HG03025 (cell line): ENCODE measurements around the gene CD3G.
"Not testable (repeated sequence)": the region's sequence is repeated elsewhere in the genome, so short reads cannot be mapped to it uniquely, and the experiment has no call there.

Source experiments
- ATAC-seq: cut with Tn5 transposase; IDR thresholded peaks from one replicate; pipeline ENCODE4 v1.9.1; 2021; ENCODE audit warnings: mild to moderate bottlenecking, moderate library complexity; ENCODE audit not compliant: unreplicated experiment, low FRiP score

Gene CD3G

DNA sequence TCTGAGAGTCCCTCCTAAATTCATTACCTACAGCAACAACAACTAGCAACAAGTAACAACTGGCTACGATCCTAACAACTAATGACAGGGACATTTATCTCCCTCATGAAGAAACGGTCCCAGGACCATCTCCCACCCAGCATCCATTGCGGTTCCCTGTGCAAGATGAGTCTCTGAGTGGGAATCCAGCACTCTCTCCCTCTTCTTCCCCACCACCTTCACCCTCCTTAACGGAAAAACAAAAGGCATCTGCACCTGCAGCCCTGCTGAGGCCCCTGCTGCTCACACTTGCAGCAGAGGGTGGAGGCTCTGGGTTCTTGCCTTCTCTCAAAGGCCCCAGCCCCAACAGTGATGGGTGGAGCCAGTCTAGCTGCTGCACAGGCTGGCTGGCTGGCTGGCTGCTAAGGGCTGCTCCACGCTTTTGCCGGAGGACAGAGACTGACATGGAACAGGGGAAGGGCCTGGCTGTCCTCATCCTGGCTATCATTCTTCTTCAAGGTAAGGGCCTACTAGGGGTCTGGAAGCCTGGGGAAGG, at the start of gene CD3G:
Gene CD3G, plus strand, starts transcription at position 364 of the 535 bp plus-strand sequence. Its CDS starts 80 bp downstream, at position 444.
- ATAC-seq = no peak

DNA sequence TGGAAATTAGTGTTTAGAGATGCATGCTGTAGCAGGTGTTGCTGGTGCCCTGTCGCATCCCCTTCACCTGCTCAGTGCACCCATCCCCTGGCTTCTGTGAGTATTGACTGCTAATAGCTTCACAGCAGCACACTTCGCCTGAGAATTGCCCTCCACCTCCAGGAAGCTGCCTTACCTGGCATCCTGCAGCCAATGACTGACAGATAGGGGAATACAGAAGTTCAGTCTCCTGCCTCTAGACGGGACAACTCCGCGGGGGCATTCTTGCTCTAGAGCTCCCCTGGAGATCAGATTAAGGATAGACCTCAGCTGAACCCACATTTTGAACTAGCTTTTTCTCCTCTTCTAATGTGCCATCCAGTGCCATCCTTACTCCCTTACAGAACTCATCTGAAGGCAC, 48.9 kb upstream of the CD3G start:
- no peak for ATAC-seq

DNA sequence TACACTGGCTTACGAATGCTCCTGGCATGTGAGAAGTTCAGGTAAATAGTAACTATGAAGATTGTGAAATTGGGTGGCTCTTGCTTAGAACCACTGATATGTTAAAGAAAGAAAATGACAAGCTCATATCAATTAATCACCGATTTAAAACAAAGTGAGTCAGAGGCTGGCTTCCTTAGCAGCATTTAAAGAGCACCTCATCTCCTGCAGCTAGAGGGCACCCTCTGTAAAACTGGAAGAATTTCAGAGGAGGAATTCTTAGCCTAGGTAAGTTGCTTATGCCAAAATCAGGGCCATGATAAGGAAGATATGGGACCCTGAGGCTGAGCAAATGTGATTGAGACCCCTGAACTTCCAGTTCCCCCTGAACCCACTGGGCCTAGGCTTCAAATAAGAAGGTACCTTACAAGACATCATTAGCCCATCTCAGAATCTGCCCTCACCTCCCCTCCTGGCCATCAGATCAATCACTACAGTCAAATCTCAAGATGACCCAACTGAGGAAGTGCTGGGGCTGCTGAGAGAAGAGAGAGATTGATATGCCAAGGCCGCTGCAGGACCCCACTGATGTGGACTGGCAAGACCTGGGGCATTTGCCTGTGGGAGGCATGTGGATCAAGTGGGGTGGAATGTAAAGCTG, 48.2 kb upstream of the CD3G start:
- no peak for ATAC-seq

DNA sequence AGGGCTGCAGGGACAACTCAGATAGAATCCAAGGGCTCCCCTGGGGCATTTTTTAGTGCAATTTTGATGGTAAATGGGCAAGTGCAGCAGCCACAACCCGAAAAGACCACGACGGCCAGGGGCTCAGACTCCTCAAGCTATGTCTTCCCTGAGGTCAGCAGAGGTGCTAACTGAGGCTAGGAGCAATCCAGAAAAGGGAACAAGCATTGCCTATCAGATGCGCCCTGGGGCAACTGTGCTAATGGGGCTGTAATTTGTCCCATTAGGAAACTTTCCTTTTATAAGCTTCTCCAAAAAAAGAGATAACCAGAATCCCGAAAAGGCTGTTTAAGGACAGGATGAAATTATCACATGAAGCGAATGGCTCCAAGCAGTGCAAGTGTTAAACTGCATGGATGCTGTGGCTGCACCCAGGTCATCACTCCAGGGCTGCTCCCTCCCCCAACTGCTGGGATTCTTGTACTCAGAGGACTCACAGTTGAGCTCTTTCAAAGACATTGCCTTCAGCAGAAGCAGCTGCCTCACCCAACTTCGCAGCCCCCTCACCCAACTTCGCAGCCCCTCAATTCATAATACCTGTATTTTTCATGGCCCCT, 42.4 kb upstream of the CD3G start:
- ATAC-seq = no peak

DNA sequence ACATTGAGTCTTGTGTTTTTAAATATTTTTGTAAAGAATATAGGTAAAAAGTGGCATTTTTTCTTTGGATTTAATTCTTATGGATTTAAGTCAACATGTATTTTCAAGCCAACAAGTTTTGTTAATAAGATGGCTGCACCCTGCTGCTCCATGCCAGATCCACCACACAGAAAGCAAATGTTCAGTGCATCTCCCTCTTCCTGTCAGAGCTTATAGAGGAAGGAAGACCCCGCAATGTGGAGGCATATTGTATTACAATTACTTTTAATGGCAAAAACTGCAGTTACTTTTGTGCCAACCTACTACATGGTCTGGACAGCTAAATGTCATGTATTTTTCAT, 39.9 kb upstream of the CD3G start:
- ATAC-seq = no peak

DNA sequence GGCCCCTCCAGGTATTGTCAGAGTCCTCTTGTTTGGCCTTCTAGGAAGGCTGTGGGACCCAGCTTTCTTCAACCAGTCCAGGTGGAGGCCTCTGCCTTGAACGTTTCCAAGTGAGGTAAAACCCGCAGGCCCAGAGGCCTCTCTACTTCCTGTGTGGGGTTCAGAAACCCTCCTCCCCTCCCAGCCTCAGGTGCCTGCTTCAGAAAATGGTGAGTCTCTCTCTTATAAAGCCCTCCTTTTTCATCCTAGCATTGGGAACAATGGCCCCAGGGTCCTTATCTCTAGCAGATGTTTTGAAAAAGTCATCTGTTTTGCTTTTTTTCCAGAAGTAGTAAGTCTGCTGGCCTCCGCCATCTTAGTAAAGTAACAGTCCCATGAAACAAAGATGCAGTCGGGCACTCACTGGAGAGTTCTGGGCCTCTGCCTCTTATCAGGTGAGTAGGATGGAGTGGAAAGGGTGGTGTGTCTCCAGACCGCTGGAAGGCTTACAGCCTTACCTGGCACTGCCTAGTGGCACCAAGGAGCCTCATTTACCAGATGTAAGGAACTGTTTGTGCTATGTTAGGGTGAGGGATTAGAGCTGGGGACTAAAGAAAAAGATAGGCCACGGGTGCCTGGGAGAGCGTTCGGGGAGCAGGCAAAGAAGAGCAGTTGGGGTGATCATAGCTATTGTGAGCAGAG, 39.4 kb upstream of the CD3G start, which contains the start of gene CD3E:
Gene CD3E, plus strand, starts transcription at position 163 of the 681 bp plus-strand sequence. Its CDS starts 223 bp downstream, at position 386.
- no peak for ATAC-seq

DNA sequence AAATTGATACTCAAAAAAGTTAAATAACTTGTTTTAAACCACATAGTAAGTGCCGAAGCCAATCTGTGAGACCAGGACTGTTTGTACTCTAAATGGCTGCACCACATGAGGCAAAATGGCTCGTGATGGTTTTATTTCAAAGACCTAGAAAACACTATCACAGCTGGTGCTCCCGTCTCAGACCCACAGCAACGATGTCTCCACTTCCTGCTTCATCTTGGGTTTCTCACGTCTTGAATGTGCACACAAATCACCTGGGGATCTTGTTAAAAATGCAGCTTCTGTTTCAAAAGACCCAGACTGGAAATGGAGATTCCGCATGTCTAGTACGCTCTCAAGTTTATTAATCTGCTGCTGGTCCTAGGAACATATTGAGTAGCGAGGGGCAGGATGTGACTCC, 38.4 kb upstream of the CD3G start:
- ATAC-seq = no peak

DNA sequence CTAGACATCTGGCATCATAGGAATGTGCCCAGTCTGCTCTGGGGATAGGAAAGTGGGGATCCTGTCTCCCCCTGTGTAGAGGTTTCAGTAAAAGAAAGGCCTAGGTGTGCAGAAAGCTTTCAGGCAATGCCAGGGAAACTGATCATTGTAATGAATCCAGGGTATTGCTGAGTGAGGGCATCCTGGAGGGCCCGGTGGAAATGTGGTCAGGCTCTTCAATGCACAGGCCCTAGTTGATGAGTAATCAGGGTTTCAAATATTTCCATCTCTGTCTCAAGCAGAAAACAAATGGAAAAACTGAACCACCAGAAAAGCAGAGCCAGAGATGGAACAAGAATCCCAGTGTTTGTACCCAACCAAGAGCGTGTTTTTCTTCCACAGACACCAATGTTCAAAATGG, 37.6 kb upstream of the CD3G start:
- ATAC-seq = no peak

DNA sequence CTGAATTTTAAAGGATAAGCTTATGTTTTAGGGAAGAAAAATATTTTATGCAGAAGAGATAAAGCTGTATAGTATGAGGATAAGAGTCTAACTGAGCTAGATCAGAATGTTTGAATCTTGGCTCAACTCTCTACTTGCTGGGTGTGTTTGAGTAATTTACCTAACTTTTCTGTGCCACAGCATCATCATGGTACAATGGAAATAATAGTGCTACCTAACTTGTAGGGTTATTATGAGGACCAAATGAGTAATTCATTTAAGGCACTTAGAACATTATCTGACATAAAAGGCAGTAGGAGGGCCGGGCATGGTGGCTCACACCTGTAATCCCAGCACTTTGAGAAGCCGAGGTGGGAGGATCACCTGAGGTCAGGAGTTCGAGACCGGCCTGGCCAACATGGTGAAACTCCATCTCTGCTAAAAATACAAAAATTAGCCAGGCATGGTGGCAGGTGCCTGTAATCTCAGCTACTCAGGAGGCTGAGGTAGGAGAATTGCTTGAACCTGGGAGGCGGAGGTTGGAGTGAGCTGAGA, 35.1 kb upstream of the CD3G start:
- ATAC-seq = not testable (repeated sequence)

DNA sequence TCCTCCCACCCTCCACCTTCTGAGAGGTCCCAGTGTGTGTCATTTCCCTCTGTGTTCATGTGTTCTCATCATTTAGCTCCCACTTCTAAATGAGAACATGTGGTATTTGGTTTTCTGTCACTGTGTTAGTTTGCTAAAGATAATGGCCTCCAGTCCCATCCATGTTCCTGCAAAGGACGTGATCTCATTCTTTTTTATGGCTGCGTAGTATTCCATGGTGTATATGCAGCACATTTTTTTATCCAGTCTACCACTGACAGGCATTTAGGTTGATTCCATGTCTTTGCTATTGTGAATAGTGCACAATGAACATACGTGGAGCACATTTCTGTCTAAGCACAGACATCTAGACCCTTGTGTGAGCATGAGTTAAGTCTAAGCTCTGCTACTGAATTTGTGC, 33.9 kb upstream of the CD3G start:
- ATAC-seq = no peak

DNA sequence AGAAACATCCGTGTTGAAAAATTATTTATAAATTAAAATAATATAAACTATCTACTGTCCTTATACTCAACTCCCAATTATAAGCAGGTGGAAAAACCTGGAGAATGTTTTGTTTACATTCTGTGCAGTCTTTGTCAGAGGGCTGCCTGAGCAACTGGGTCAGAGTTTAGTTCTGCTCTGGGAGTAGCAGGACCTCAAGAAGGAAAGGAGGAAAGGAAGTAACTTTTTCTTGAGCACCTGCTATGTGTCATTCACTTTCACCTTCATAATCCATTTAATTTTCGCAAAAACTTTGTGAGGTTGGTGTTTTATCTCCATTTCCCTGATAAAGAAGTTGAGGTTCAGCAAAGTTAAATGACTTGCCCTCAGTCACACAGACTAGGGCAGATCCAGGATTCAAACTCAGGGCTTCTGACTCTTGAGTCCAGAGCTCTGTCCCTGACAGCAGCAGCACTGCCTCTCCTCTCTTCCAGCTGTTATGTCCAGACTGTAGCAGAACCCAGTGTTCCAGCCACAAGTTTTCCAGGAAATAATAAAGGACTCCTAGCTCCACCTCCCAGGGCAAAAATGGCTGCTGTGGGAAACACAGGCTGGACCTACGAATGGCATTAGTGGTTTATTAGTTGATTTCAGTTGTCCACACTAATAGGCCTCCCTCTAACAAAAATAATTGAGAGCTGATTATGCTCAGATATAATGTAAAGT, 33.2 kb upstream of the CD3G start:
- no peak for ATAC-seq

DNA sequence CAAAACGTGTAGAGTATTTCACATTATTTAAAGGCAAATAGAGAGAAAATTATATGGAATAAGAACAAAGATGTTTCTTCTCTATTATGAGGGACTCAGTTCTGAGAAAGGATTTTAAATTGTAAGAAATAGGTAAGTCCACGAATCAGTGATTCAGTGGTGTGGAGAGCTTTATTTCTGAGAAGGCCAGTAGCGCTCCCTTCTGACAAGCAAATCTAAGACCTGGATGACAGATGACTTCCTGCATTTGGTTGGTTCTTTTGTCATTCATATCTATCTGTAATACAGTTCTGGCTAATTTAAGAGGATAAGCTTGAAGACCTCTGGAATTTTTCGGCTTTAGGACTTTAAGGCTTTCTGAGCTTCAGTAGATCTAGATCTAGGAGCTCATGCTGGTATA, 32.6 kb upstream of the CD3G start:
- no peak for ATAC-seq

DNA sequence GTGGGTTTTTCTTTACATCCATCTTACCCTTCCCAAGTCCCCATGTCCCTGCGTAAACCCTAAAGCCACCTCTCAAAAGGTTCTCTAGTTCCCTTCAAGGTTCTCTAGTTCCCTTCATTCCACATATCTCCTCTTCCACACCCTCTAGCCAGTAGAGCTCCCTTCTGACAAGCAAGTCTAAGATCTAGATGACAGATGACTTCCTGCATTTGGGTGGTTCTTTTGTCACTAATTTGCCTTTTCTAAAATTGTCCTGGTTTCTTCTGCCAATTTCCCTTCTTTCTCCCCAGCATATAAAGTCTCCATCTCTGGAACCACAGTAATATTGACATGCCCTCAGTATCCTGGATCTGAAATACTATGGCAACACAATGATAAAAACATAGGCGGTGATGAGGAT, 31.8 kb upstream of the CD3G start:
- ATAC-seq = no peak

DNA sequence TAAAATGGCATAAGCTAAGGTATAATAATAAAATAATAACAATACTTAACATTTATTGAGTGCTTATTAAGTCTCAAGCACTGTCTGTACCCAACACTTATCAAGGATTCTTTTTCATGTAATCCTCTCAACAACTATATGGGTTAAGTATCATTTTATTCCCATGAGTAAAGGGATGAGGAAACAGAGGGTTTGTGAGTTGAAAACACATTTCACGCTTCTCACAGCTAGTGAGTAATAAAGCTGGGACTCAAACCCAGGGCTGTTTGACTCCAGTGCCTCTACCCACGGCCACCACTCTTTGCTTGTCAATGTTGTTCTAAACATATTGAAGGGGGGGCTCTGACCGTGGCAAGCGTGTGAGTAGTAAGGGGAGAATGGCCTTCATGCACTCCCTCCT, 30.9 kb upstream of the CD3G start:
- ATAC-seq = no peak

DNA sequence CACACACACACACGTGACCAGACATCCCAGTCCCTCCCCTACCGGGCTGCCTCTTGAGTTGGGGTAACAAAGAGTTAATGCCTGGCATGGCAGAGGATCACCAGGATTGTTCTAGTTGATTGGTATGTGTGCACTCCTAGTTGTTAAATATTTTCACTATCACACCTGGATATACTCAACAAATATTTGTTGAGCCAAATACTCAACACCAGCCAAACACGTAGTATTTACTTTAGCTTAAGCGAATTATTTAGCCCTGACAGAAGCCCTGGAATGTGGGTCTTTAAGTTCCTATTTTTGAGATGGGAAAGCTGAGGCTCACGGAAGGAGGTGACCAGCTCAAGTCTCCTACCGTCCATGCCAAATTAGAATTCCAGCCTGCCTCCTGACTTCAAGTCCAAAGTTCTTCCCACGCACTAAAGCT, 29.1 kb upstream of the CD3G start:
- no peak for ATAC-seq

DNA sequence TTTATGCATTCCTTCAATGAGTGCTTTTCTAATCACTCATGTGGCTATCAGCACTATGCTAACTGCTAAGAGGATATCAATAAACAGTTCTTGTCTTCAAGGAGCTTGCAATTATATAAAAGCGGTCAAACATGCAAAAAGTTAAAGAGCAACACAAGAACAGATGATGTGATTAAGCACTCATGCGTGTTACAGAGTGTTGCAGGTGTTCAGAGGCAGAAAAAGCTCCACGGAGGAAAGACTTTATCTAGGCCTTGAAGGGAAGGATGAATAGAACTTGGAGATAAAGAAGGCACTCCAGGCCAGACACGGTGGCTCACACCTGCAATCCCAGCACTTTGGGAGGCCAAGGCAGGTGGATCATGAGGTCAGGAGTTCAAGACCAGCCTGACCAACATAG, 26.0 kb upstream of the CD3G start:
- no peak for ATAC-seq

DNA sequence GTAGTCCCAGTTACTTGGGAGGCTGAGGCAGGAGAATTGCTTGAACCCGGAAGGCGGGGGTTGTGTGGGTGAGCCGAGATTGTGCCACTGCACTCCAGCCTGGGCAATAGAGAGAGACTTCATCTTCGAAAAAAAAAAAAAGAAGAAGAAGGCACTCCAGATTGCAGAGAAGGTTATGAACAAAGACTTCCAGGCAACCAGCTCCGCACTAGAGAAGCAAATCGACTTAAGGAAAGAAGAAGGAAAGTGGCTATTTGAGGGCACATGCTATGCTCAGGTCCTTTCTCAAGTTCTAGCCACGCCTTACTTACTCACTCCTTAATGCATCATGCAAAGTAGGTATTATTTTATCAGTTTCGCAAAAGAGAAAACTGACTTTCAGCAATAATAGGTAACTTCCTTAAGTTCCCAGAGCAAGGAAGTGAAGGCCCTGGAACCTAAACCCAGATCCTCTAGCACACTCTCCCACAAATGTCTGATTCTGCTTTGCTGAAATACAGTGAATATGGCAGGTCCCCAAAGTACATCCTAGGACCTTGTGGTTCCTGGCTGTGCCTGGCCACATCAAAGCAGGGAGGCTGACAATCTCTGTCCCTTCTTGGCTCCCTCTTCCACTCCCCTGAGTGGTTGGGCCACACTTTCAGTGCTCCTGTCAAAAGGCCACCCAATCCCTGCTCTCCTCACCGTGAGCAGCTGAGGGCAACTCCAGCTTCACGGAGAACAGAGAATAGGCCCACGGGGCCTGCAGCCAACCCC, 25.4 kb upstream of the CD3G start:
- ATAC-seq = no peak

DNA sequence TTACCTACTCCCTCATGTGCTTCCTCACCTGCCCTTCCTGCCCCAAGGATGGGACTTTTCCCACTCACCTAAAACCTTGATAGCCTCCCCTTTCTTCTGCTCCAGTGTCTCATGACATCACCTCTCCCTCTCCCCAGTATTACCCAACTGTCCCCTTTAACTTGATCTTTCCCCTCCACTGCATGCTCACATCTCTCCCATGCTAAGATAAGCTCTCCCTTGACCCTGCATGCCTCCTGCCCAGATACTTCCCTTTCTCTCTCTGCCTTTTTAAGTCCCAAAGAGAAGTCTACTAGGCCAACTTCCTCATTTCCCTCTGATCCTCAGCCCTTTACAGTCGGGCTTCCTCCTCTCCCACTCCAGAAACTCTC, 24.8 kb upstream of the CD3G start:
- no peak for ATAC-seq

DNA sequence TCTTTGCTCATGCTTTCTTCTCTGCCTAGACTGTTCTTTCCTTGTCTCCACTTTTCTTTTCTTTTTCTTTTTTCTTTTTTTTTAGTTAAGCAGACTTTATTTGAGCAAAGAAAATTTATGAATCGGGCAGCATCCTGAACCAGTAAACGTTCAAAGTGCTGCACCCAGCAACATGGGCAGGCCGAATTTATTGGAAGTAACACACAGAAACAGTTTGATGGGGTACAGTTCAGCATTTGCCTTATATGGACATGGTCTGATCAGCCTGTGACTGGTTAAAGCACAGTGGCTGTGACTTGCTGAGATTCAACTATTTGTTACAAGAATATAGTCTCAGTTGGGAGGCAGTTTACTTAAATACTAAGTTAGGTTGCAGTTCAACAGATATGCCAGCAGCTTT, 23.6 kb upstream of the CD3G start:
- ATAC-seq = no peak

DNA sequence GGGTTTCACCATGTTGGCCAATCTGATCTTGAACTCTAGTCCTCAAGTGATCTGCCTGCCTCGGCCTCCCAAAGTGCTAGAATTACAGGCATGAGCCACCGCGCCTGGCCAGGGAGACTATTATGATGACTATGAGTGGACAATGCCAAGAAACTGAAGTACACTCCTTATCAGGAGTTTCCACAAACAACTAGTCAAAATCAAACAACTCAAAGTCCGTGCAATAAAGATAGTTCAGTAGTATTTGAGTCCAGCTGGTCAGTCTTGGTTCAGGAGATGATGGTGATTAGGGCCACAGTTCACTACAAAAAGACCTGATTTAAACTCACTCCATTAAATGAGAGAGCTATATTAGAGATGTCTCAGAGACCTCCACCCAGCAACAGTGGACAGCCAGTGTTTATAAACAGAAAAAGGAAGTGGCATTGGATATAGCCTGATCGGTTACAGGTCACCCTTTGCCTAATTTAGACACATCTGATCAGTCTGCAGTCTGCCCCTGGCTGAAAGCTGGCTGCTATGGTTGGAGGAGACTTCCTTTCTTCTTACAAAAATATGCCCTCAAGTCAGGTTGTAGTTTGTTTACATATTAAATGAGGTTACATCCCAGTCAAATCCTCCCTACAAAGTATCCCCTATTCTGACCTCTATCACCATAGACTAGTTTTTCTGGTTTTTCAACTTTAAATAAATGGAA, 22.6 kb upstream of the CD3G start:
- no peak for ATAC-seq
